Chondrocyte (in vitro differentiated cells): ENCODE measurements around the gene P2RX6. TPM values are rescaled to one million over a fixed set of nuclear protein-coding genes. Genes with fewer than 3 reads are reported as not detected.

ENCODE experiments used
- DNase-seq: peaks from one replicate; pipeline ENCODE4 v3.0.0; 2021; ENCODE audit warnings: mixed read lengths, low spot score
- H3K27ac Mint-ChIP-seq: one replicate; pipeline ENCODE4 v1.8.0; 2021; ENCODE audit warnings: mild to moderate bottlenecking, moderate library complexity, mixed read lengths; ENCODE audit not compliant: unreplicated experiment
- H3K27me3 Mint-ChIP-seq: 2 replicates; pipeline ENCODE4 v1.8.0; 2021; ENCODE audit warnings: low read depth, mixed read lengths
- H3K36me3 Mint-ChIP-seq: 2 replicates; pipeline ENCODE4 v1.8.0; 2021; ENCODE audit warnings: low read depth, mixed read lengths
- H3K4me1 Mint-ChIP-seq: 2 replicates; pipeline ENCODE4 v1.8.0; 2021; ENCODE audit warnings: low read depth, mild to moderate bottlenecking, mixed read lengths
- H3K4me3 Mint-ChIP-seq: one replicate; pipeline ENCODE4 v1.8.0; 2021; ENCODE audit warnings: mild to moderate bottlenecking, moderate library complexity, mixed read lengths; ENCODE audit not compliant: unreplicated experiment
- H3K9me3 Mint-ChIP-seq: 2 replicates; pipeline ENCODE4 v1.8.0; 2021; ENCODE audit warnings: low read depth, mixed read lengths
- total RNA-seq: library from RNA; stranded (reverse); gene quantifications from 3 replicates; pipeline ENCODE4 v1.2.1, GENCODE V29; 2021
- TF ChIP-seq, protein P1 (sequence below): fragments of 200-600 bp; sonication (generic); IDR thresholded peaks from 2 replicates; pipeline ENCODE4 v1.5.0; 2021; ENCODE audit warnings: antibody characterized with exemption, mild to moderate bottlenecking, moderate library complexity

P2RX6 gene
- total RNA-seq, 1 donor from 2014 or later: 2.1 TPM

GRCh38 chr22:21064917-21065864, 50.2 kb downstream of the P2RX6 start:
- Mint-ChIP-seq H3K9me3 (peaks cover 5% of the 10 kb centered on the region), H3K27me3 (peaks cover 9% of the 10 kb centered on the region), H3K36me3 (no peaks in the 10 kb centered on the region), H3K4me3 (no peak overlapping the region), H3K4me1 (no peaks in the 10 kb centered on the region), H3K27ac (no peak overlapping the region)
- TF ChIP-seq, protein P1, sequence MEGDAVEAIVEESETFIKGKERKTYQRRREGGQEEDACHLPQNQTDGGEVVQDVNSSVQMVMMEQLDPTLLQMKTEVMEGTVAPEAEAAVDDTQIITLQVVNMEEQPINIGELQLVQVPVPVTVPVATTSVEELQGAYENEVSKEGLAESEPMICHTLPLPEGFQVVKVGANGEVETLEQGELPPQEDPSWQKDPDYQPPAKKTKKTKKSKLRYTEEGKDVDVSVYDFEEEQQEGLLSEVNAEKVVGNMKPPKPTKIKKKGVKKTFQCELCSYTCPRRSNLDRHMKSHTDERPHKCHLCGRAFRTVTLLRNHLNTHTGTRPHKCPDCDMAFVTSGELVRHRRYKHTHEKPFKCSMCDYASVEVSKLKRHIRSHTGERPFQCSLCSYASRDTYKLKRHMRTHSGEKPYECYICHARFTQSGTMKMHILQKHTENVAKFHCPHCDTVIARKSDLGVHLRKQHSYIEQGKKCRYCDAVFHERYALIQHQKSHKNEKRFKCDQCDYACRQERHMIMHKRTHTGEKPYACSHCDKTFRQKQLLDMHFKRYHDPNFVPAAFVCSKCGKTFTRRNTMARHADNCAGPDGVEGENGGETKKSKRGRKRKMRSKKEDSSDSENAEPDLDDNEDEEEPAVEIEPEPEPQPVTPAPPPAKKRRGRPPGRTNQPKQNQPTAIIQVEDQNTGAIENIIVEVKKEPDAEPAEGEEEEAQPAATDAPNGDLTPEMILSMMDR: no peak
- DNase-seq: peak; percentile 50

DNA sequence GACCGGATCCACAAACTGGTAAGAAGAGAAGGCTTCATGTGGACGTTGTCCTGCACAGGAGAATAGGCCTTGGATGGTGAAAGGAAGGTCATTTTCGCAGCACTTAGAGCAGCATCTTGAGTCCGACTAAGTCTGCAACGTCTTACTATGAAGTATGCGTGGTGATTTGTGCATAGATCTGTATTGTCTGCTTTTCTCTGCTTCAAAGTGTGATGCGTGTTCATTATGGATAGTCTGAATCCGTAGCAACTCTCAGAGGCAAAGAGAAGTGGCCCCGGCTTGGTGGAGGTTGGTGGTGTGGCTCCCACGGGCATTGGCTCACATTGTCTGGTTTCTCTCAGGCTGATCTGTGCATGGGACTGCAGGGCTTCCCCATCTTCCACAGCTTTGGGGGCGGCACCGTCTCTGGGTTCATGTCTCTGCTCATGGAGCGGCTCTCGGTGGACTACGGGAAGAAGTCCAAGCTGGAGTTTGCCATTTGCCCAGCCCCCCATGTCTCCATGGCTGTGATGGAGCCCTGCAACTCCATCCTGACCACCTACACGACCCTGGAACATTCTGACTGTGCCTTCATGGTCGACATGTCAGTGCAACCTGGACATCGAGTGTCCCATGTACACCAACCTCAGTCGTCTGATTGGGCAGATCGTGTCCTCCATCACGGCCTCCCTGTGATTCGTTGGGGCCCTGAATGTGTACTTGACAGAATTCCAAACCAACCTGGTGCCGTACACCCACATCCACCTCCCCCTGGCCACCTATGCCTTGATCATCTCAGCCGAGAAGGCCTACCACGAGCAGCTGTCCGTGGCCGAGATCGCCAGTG, 52.3 kb downstream of the P2RX6 start:
- Mint-ChIP-seq H3K4me1 (no peaks in the 10 kb centered on the region), H3K4me3 (no peak overlapping the region), H3K36me3 (no peaks in the 10 kb centered on the region), H3K27ac (no peak overlapping the region), H3K9me3 (peaks cover 4% of the 10 kb centered on the region), H3K27me3 (peaks cover 9% of the 10 kb centered on the region)
- TF ChIP-seq, protein P1: no peak
- peak; percentile 47 for DNase-seq

GRCh38 chr22:21067901-21068680, 53.1 kb downstream of the P2RX6 start:
- Mint-ChIP-seq H3K36me3 (no peaks in the 10 kb centered on the region), H3K4me3 (no peak overlapping the region), H3K4me1 (no peaks in the 10 kb centered on the region), H3K9me3 (peaks cover 6% of the 10 kb centered on the region), H3K27ac (no peak overlapping the region), H3K27me3 (peaks cover 9% of the 10 kb centered on the region)
- peak; percentile 49 for DNase-seq
- TF ChIP-seq, protein P1: no peak

DNA sequence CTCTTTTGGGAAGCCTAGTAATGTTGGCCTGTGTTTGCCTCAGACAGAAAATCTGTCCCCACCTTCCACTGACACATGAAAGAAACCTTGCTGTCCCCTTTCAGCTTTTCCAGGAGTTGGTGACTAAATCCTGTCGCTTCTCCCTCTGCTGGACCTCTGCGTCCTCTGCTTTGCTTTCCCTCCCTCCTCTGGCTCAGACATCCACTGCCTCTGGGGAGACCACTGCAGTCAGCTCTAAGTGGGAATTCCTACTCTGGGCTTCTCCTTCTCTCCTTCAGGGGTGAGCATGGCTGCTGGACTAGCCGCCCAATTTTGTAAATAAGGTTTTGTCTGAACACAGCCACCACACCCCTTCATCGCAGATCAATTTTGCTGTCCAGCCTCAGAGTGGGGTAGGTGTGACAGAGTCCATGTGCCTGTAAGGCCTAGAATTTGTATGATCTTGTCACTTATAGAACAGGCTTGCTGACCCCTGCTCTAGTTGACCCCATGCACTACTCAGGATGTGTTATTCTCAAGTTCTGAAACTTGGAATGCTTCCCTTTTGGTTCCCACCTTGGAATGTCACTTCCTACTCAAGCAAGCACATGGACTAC, 53.8 kb downstream of the P2RX6 start:
- no peaks in the 10 kb centered on the region for H3K36me3 Mint-ChIP-seq
- H3K27ac Mint-ChIP-seq: no peak overlapping the region
- TF ChIP-seq, protein P1: no peak
- H3K9me3 Mint-ChIP-seq: peaks cover 6% of the 10 kb centered on the region
- DNase-seq: peak; percentile 14
- H3K4me3 Mint-ChIP-seq: no peak overlapping the region
- H3K4me1 Mint-ChIP-seq: peaks cover under 1% of the 10 kb centered on the region
- H3K27me3 Mint-ChIP-seq: peaks cover 9% of the 10 kb centered on the region
